GM19025 (cell line): ENCODE results near the gene EIF4E2.
"Not testable (repeated sequence)": the region's sequence is repeated elsewhere in the genome, so short reads cannot be mapped to it uniquely, and the experiment has no call there.

Experiments
- ATAC-seq: cut with Tn5 transposase; IDR thresholded peaks from one replicate; pipeline ENCODE4 v1.9.1; 2021; ENCODE audit warnings: mild to moderate bottlenecking, low read depth, moderate library complexity; ENCODE audit not compliant: unreplicated experiment

EIF4E2 gene

DNA sequence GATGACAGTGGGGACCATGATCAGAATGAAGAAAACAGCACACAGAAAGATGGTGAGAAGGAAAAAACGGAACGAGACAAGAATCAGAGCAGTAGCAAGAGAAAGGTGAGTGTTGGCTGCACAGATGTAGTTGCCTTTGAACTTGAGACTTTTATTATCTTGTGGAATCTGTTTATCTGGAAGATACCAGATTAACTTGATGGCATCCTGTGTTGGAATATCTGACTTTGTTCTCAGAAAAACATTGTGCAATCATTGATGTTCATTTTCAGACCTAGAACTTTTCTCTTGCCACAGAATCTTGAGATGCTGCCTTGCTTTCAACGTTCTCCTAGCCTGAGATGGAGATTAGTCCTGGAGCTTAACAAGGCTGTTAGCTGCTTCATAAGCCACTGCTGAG is 5.9 kb downstream of the EIF4E2 start:
- ATAC-seq = no peak

DNA sequence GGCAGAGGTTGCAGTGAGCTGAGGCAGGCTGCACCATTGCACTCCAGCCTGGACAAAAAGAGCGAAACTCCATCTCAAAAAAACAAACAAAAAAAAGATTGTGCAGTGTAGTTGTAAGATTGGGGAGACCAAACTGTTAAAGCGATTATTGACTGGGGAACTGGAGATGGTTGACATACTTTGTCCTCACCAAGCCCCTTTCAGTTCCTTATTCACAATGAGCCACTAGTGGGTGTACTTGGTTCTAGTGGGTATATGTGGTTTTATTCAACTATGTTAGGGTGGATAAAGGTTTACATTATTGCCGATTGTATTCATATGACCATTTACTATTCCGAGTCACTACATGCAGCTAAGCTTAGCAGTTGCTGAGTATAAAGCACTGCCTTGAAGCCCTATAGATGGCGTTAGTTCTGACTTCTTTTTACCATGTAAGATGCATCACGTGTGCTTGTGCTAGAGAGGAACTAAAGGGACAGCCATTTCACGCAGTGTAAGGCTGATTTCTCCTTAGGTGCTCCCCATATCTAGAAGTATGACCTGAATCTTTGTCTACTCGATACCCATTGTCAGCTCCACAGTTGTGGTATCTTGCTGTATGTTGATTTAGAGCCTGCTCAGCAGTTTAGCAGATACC is 12.1 kb downstream of the EIF4E2 start:
- ATAC-seq = no peak

DNA sequence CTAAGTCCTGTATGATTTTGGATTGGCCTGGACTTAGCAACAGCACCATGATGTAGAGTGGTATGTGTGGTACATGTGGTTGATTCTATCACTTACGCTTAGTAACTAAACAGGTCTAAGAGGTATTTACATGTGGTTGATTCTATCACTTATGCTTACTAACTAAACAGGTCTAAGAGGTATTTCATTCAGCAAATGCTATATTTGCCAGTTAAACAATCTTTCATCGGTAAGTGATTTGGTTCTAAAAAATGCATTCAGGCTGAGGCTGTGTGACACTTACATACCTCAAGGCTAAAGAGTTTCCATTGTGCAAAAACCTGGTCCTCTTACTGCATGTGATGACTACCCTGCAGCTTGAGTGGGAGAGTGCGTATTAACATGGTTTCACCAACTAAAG is 13.1 kb downstream of the EIF4E2 start:
- ATAC-seq = no peak

DNA sequence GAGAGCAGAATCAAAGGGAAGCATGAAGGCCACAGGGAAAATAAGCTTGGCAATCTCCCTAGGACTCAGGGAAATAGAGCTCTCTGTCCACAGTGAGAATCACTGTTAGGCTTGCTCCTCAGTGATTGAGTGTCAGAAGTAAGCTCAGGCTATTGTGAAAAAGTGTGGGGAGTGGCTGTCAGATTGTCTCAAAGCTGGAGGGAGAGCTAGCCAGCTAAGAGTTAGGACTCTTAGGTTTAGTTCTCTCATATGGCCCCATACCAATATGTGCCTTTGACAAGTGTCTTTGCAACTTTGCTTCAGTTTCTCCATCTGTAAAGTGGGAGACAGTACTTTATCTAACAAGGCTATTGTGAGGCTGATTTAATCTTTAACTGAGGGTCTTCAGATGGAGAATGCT is 17.2 kb downstream of the EIF4E2 start:
- ATAC-seq = no peak

DNA sequence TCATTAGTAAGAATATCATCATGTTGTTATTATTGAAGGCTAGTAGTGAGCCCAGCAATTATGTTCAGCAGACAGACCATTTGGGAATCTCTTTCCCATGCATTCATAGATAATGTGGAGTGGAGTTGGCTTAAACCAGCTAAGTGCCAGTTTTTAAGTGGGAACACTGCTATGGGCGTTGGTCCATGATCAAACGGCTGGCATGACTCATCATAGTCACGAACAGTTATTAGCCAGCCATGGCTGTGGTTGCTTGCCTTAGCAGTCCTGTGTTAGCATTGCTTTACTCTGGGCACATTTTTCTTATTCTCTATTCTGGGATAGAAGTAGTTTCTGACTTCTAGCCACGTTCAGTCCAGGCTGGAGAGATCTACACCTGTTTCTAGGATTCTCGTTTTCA is 17.7 kb downstream of the EIF4E2 start:
- no peak for ATAC-seq

DNA sequence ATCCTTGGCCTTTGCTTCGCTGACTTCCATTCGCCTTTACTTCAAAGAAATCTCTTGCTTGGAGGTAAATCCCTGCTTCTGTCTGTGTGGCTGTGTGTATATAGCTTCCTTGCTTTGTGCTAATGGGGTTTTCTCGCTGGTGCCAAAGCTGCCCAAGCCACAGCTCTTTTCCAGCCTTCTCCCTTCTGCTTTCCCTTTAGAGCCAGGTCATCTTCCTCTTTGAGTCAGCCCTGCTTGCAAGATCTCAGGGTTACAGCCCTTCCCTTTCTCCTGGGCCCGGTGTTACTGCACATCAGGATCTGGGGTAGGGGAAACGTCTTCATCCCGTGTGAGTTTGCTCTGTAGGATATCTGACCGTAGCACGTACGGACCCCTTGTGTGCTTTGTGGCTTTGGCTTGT is 19.1 kb downstream of the EIF4E2 start:
- no peak for ATAC-seq

DNA sequence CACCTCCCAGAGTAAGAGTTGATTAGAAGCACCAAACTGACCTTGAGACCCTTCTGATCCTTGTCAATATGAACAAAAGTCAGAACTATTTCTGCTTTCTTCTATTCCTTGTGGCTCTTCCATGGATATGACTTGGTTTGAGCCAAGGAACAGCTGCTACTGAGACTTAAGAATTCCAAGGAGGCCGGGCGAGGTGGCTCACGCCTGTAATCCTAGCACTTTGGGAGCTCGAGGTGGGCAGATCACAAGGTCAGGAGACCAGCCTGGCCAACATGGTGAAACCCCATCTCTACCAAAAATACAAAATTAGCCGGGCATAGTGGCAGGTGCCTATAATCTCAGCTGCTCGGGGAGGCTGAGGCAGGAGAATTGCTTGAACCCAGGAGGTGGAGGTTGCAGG is 20.0 kb downstream of the EIF4E2 start:
- not testable (repeated sequence) for ATAC-seq

DNA sequence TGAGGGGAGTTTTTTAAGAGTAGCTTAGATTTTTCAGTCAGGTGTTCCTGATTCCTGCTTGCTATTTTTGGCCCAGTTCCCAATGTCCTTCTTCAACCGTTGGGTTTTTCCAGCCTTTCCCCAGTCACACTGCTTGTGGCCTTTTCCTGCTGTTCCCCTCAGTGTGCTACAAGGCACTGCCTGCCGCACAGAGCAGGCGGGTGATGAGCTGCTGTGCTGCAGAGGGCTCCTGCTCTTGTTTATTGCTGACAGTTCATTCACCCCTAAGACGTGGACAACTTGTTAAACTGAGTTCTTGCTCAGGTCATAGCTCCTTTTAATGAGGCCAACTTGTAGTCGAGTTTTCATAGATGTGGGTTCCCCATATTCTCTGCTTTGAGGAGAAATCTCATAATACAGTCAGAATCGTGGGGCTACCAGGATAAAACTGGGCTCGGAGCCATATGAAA is 20.6 kb downstream of the EIF4E2 start:
- ATAC-seq = no peak

DNA sequence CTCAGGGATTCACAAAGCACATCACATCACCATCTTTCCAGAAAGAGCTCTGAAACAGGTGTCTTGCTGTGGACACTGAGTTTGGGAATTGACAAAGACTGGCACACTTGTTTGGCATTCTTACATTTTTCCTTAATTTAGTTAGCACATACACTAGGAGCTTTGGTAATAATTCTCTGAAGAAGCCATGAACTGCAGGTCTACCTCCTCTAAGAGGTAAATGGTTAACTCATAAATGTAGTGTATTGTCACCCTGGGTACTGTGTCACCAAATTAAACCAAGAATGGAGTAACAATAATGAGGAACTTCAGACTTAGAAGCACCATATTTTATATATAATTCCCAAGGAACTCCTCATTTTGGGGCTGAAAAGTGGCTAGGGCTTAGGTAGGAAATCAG is 22.6 kb downstream of the EIF4E2 start:
- ATAC-seq = no peak

DNA sequence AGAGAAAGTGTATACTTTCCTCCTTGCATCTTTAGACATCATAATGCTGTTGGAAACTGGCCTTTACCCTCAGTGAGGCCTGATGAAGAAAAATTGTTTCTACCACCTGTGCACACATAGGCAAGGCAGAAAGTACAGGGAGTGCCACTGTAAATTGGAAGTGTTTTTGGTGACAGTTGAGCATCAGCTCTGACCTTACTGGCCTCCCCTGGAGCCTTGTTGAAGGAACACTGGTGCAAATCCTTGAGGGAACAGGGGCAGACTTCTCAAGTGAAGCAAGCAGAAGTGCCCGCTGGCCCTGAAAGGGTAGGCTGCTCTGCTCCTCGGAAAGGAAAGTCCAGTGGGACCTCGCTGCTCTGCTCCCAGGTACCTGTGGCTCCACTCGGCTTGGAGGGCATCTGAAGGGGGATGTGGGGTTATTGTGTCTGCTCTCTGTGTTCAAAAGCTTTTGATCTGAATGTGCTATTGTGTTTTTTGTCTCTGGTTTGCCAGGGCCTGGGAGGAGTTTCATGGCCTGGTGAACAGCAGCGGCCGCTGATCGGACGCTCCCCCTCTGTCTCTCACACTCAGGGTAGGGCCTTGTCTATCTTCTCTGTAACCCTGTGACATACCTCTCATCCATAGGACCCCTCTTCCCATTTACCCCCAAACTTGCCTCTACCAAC is 23.4 kb downstream of the EIF4E2 start:
- ATAC-seq = no peak

DNA sequence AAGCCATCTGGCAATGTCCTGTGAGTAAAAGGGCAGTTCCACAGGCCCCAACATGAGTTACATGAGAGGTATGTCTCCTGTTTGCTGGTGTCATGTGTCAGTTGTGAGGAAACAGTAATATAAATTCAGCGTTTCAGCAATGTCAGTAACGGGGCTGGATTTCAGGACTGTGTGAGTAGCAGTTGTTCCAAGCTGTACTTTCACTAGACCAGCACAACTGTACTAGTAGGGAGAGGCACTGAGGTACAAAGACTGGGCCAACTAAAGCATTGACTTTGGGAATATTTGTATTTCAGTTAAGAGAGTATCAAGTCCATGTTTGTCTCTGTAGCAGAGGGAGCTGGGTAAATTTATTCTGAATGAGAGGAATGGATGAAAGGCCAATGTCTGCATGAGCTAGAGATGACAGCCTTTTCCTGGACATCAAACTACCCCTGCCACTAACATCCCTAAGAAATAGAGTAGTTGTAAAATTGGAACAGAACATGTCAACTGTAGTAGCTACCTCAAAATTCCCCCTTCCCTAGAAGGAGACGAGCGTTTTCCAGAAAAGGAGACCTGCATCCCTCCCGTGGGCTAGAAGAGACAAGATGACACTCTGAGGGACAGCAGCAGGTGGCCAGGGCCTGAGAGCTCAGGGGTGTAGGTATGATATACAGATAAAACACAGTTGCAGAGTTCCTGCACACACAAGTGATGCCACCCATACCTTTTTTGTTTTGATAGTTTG is 24.4 kb downstream of the EIF4E2 start:
- ATAC-seq = no peak

DNA sequence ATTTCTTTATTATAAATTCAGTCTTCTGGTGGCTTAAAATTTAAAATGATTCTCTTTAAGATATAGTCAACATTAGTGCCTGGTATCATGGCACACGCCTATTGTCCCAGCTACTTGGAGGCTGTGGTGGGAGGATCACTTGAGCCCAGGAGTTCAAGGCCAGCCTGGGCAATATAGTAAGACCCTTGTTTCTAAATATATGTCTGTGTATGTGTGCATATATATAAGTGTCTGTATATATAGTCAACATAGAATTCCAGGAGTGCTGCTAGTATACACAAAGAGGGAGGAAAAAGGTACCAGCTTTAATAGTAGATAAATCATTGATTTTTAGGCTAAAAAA is 24.9 kb downstream of the EIF4E2 start:
- no peak for ATAC-seq

DNA sequence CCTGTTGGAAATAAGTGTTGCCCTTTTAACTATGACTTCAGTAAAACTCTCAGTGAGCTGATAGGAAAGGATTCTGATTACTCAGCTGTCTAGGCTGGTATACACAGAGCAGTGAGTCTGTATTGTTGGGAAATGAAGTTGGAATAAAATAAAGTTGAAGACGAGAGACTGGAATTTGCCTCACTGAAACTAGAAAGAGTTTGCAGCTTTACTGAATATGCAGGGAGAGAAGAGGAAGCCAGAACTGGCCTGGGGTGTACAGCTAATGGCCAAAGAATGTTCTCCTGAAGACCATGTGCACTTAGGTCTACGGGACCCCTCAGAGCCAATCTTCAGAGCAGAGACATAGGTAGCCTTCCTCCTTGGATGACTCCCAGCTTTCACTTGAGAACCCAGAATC is 26.5 kb downstream of the EIF4E2 start:
- ATAC-seq = no peak

DNA sequence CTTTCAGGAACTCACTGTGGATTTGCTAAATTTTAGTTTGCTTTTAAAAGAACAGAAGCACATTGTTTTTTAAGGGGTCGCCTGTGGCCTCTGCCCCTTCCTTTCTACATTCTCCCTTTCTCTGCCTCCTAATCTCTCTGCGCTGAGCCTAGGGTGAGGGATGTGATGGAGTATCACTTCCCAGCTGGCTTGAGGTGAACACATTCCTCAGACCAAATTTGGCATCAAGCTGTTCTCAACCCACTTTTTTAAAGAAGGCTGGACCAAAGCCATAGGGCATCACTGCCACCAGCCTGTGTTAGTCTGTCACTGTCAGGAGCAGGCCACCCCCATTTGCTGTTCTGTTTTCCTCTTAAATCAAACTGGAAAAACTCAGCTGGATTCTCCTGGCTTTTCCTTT is 27.4 kb downstream of the EIF4E2 start:
- no peak for ATAC-seq

DNA sequence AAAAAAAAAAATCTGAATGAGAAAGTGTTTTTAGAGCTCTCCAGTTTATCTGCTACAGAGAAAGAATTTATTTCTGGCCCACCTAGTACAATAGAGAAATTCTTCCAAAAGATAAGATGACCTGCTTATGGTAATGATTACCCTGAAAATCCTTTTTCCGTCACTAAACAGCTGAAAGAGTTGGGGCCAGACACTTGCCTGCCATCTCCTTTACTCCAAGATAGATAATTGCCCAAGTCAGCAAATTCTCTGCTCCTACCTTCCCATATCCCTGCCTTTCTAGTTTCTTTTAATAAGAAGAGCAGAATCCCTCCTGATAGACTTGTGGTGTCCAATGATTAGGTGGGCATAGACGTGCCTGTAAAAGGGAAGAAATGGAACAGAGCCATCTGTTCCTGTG is 28.1 kb downstream of the EIF4E2 start:
- no peak for ATAC-seq

DNA sequence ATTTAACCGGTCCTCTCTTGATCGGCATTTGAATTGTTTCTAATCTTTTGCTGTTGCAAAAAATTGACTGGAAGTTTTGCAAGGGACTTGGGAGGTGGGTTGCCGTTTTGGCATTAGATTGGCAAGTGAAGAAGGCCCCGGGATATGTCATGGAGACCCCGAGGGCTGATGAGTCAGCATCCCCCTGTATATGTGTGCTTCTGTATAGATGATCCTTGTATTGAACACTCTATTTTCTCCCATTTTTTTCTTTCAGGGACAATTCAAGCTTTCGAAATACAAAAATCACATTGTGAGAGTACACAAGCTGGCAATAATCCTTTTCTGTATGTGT is 30.1 kb downstream of the EIF4E2 start:
- no peak for ATAC-seq

DNA sequence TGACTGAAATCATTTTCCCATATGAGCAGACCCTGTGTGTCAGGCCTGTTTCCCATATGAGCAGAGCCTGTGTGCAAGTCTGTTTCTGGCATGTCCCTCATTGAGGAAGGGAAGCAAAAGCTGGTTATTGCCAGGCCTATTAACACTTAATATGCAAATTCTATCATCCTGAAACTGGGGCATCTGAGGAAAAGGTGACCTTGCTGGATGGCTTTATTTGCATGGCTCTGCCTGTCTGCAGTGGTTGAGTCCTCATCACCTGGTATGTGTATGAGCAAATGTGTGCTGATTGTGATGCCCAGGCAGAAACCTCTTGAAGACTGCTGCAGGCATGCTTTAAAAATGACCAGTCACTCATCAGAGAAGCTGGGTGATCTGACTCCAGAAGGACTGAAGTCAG is 31.2 kb downstream of the EIF4E2 start:
- ATAC-seq = no peak

DNA sequence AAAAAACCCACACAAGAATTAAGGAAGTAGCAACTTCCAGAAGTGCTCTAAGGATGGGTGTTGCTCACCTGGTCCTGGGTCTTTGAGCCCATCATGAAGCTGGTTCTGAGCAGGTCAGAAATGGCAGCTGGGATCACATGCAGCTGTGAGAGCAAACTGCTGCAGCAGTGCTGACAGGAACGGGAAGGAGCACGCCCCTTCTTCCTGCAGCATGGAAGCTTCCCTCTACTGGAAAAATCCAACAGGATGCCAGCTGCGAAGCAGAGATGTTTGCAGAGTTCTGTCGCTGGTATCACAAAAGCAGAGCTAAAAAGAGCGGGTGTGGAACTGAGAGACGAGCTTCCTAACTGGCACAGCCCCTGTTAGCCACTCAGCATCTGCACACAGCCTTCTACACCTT is 33.7 kb downstream of the EIF4E2 start:
- ATAC-seq = no peak

DNA sequence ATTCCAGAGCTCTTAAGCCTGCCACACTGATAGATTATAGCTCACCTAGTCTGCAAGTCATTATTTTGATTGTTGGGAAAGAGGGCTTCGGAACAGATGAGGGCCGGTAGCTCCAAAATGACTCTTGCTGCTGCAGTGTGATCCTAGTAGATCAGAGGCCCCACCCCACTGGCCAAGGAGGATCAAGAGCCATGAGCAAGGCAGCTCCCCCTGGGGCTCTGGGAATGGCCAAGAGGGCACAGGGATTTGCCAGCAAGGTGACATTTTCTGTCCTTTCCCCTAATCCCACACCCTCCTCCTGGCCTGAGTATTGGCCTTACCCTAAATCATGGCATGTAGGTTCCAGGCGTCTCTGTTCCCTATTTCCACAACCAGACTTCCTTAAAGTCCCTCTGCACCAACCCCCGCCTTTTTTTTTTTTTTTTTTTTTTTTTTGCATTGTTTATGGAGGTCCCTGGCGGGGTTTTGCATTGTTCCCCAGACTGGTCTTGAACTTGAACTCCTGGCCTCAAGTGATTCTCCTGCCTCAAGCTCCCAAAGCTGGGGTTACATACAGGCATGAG is 36.5 kb downstream of the EIF4E2 start:
- ATAC-seq = no peak

DNA sequence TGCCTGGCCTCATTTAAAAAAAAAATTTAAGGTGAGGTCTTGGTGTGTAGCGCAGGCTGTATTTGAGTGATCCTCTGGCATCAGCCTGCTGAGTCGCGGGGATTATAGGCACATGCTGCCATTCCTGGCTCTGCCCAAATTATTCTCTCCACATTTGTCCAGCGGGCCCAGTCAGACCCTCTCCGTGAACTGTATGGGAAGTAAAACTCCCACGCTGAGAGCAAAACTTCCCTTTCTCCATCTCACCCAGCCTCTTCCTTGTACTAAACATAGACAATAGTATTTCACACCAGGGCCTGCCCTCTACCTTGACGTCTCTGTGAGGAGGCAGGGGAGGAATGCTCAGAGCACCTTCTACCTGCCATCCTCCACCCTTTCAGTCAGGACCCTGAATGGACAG is 37.0 kb downstream of the EIF4E2 start:
- no peak for ATAC-seq

DNA sequence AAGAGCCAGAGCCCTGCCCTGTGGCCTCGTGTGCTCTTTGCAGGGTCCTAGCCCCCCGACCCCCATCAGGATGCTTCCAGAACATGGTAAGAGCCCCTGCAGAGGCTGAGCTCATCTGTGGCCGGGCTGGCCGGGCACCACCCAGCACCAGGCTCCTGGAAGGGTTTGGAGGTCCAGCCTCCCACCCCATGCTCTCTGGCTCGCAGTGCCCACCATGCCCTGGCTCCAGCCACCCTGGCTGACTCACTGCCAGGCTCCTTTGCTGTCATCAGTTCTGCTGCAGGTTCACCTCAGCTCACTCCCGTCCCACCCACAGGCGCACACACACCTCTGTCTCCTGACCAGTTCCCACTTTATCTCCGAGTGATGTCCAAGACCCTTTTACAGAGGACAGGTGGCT is 37.5 kb downstream of the EIF4E2 start:
- no peak for ATAC-seq
